ENCODE data around the gene PRRG2. TPM values are rescaled to one million over a fixed set of nuclear protein-coding genes. Genes with fewer than 3 reads are reported as not detected.

PRRG2 gene
- total and polyA plus RNA-seq, 10 of the 15 experiments (the other 5 are each of a cell fraction or from before 2014, with no cell fraction given): 0.09 to 2.1 (median 0.86) TPM

- intact Hi-C loops (cut with micrococcal nuclease; ENCODE audit: unreplicated experiment) (no loop called here), in situ Hi-C loops (cut with MboI) (no loop called here)
- H3K27me3 ChIP-seq (replicated peaks in 1 of 2; ENCODE audit: control insufficient read depth in 2 of 2, insufficient read depth in 2 of 2, low read length in 1 of 2): no peaks in the 10 kb centered on the region
- peaks cover 10 to 26% of the 10 kb centered on the region in 2 experiments for H3K36me3 ChIP-seq (ENCODE audit: control insufficient read depth in 2 of 2, insufficient read depth in 2 of 2, low read length in 1 of 2)
- no peak for FAIRE-seq
- H3K4me1 ChIP-seq (ENCODE audit: control insufficient read depth, insufficient read depth, low read length): no peaks in the 10 kb centered on the region
- RAD21 ChIA-PET (ENCODE audit: unreplicated experiment): no interaction called here
- CTCF ChIA-PET: interaction anchor here (1.0 kb wide), 1 partner anchor 9 kb away, joined by 3 read pairs; no protein-coding TSS in a partner anchor
- H3K9me3 ChIP-seq (replicated peaks; ENCODE audit: control insufficient read depth, insufficient read depth, low read length): no peaks in the 10 kb centered on the region
- H3K4me3 ChIP-seq: no peak overlapping the region
- no peak overlapping the region for H3K9ac ChIP-seq (ENCODE audit: control insufficient read depth, insufficient read depth, low read length)
- no peaks in the 10 kb centered on the region for H4K20me1 ChIP-seq (ENCODE audit: control insufficient read depth, insufficient read depth)
- H3K4me2 ChIP-seq (ENCODE audit: control insufficient read depth, insufficient read depth): no peak overlapping the region
- SMC1A ChIA-PET (ENCODE audit: uncharacterized antibody, unreplicated experiment): no interaction called here
- ATAC-seq: peak; percentile 47; the same call in 2 of the 3 replicates
- POLR2A ChIA-PET: no interaction called here
- no peak for DNase-seq (ENCODE audit: low read depth, low spot score)
- no TSS peak for BruUV-seq (replicated peaks)
- H3K79me2 ChIP-seq (ENCODE audit: control insufficient read depth, insufficient read depth, low read length): no peaks in the 10 kb centered on the region
- WGBS (ENCODE audit: insufficient coverage, insufficient replicate concordance, low lambda C conversion rate, missing lambda C conversion rate): 97% methylated on average over 25 of the region's 53 CpGs
- no peak for TF ChIP-seq CBX3 (IDR thresholded peaks at IDR 0.05; ENCODE audit: borderline replicate concordance, low read depth)
- TF ChIP-seq RELA (IDR thresholded peaks at IDR 0.05; ENCODE audit: borderline replicate concordance, partially characterized antibody): no peak
- no peak for TF ChIP-seq SMC3 (IDR thresholded peaks at IDR 0.05; ENCODE audit: borderline replicate concordance, low read length)
- TF ChIP-seq EP300 (IDR thresholded peaks at IDR 0.05; ENCODE audit: borderline replicate concordance in 1 of 2, control insufficient read depth in 1 of 2, low read depth in 2 of 2, low read length in 2 of 2): no peak
- no peak for TF ChIP-seq ASH2L (IDR thresholded peaks at IDR 0.05; ENCODE audit: borderline replicate concordance, low read depth)
- no peak for TF ChIP-seq ZSCAN29 (IDR thresholded peaks at IDR 0.05)
- TF ChIP-seq PRDM15 (CRISPR knock-in tag; IDR thresholded peaks at IDR 0.05): no peak
- no peak for TF ChIP-seq REST (IDR thresholded peaks at IDR 0.05; ENCODE audit: low read depth, low read length)
- TF ChIP-seq SUPT20H (IDR thresholded peaks at IDR 0.05; ENCODE audit: borderline replicate concordance, control insufficient read depth, low read depth, low read length): no peak
- no peak for TF ChIP-seq TCF7 (IDR thresholded peaks at IDR 0.05; ENCODE audit: borderline replicate concordance)
- no peak for TF ChIP-seq IRF5 (IDR thresholded peaks at IDR 0.05; ENCODE audit: borderline replicate concordance)
- no peak overlapping the region for H3K27ac ChIP-seq (ENCODE audit: control insufficient read depth, insufficient read depth)
- no peak overlapping the region for H2AFZ ChIP-seq (ENCODE audit: control insufficient read depth, low read depth, low read length)
These were observed 25.3 kb upstream of the PRRG2 start for GRCh38 chr19:49555600-49556411.
